HCT116 (cell line): ENCODE measurements around the gene CCDC137.

Source experiments
- CBX3 ChIP-seq: IDR thresholded peaks from 2 replicates; pipeline ENCODE4 v1.6.1; 2012; ENCODE audit warnings: low read depth
- EGR1 ChIP-seq: IDR thresholded peaks from 2 replicates; pipeline ENCODE4 v1.6.1; 2012; ENCODE audit warnings: low read depth
- EZH2 ChIP-seq: fragments of 200-600 bp; sonication (generic); IDR thresholded peaks from 2 replicates; pipeline ENCODE4 v1.6.1; 2017; ENCODE audit warnings: antibody characterized with exemption, mixed run types
- EZH2phosphoT487 ChIP-seq: fragments of 200-600 bp; IDR thresholded peaks from 2 replicates; pipeline ENCODE4 v1.6.1; 2018; ENCODE audit warnings: antibody characterized with exemption, borderline replicate concordance
- POLR2A ChIP-seq: IDR thresholded peaks from 2 replicates; pipeline ENCODE4 v1.7.0; 2011; ENCODE audit warnings: borderline replicate concordance; ENCODE audit not compliant: insufficient read depth, insufficient read length; ENCODE audit errors: extremely low read depth
- RAD21 ChIP-seq: IDR thresholded peaks from 2 replicates; pipeline ENCODE4 v1.6.1; 2012; ENCODE audit warnings: low read depth, mild to moderate bottlenecking
- SP1 ChIP-seq: IDR thresholded peaks from 2 replicates; pipeline ENCODE4 v1.6.1; 2012; ENCODE audit warnings: low read depth
- TCF7L2 ChIP-seq: IDR thresholded peaks from 2 replicates; pipeline ENCODE4 v1.7.0; 2011; ENCODE audit warnings: borderline replicate concordance, inconsistent platforms; ENCODE audit not compliant: insufficient read depth, insufficient read length; ENCODE audit errors: extremely low read depth
- TF ChIP-seq, protein P1 (sequence below), 3 experiments: fragments of 200-600 bp in 1 of 3; sonication (generic) in 1 of 3; IDR thresholded peaks in 2 of 3; conservative IDR thresholded peaks in 1 of 3; 2 replicates each; pipeline ENCODE4 v1.5.1; 2012 to 2017; ENCODE audit warnings: low read depth in 2 of 3, low read length in 2 of 3, antibody characterized with exemption in 1 of 3, borderline replicate concordance in 1 of 3, control low read depth in 1 of 3, mild to moderate bottlenecking in 1 of 3, mixed read lengths in 1 of 3, mixed run types in 1 of 3, moderate library complexity in 1 of 3; ENCODE audit not compliant: insufficient read depth in 1 of 3
- TF ChIP-seq, protein P2 (sequence below): IDR thresholded peaks from 2 replicates; pipeline ENCODE4 v1.6.1; 2012; ENCODE audit warnings: low read depth

DNA sequence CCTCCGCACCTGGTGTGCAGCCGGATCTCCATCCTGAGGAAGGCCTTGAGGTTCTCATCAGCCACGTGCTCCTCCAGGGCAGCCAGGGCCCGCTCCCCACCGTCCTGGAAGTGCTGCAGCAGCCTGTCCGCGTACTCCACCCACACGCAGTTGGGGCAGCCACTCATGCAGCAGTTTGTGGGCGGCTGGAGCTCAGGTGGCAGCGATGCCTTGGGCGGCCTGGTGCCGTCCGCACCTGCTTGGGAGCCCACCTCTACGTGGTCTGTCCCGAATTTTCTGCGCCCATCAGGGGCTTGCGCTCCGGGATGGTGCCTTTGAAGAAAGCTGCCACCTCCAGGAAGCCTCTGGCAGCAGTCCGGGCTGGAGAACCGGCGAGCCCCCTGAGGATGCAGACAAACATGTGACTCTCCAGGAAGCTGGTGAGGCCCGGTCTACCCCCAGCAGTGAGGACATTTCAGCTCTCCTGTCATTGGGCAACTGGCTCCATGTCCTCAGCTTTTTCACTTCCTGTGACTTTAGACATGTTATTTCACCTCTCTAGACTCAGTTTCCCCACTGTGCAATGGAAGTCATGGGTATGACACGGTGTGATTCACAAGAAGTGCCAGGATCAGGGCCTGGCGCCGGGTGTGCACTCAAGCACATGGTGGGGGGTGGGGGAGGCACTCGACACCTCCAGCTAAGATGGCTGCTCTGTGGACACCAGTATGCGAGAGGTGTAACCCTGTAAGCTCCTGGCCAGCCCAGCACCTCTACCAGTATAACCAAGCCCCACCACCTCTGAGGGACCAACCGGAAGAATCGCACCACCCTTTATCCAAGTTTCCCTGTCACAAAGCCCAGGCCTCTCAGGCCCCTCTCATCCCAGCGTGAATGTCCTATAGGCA lies 1.1 kb upstream of the CCDC137 start:
- no peak for TF ChIP-seq RAD21
- TF ChIP-seq, protein P1, sequence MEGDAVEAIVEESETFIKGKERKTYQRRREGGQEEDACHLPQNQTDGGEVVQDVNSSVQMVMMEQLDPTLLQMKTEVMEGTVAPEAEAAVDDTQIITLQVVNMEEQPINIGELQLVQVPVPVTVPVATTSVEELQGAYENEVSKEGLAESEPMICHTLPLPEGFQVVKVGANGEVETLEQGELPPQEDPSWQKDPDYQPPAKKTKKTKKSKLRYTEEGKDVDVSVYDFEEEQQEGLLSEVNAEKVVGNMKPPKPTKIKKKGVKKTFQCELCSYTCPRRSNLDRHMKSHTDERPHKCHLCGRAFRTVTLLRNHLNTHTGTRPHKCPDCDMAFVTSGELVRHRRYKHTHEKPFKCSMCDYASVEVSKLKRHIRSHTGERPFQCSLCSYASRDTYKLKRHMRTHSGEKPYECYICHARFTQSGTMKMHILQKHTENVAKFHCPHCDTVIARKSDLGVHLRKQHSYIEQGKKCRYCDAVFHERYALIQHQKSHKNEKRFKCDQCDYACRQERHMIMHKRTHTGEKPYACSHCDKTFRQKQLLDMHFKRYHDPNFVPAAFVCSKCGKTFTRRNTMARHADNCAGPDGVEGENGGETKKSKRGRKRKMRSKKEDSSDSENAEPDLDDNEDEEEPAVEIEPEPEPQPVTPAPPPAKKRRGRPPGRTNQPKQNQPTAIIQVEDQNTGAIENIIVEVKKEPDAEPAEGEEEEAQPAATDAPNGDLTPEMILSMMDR (IDR thresholded peaks at IDR 0.05 in 2 of 3, conservative IDR thresholded peaks at IDR 0.05 in 1 of 3; ENCODE audit: borderline replicate concordance in 1 of 3, insufficient read depth in 1 of 3, low read depth in 2 of 3, low read length in 2 of 3), result no peak
- no peak for TF ChIP-seq EGR1
- TF ChIP-seq EZH2, result no peak
- TF ChIP-seq SP1, result no peak
- TF ChIP-seq EZH2phosphoT487, result no peak
- peak; percentile 48 for TF ChIP-seq POLR2A
- TF ChIP-seq, protein P2, sequence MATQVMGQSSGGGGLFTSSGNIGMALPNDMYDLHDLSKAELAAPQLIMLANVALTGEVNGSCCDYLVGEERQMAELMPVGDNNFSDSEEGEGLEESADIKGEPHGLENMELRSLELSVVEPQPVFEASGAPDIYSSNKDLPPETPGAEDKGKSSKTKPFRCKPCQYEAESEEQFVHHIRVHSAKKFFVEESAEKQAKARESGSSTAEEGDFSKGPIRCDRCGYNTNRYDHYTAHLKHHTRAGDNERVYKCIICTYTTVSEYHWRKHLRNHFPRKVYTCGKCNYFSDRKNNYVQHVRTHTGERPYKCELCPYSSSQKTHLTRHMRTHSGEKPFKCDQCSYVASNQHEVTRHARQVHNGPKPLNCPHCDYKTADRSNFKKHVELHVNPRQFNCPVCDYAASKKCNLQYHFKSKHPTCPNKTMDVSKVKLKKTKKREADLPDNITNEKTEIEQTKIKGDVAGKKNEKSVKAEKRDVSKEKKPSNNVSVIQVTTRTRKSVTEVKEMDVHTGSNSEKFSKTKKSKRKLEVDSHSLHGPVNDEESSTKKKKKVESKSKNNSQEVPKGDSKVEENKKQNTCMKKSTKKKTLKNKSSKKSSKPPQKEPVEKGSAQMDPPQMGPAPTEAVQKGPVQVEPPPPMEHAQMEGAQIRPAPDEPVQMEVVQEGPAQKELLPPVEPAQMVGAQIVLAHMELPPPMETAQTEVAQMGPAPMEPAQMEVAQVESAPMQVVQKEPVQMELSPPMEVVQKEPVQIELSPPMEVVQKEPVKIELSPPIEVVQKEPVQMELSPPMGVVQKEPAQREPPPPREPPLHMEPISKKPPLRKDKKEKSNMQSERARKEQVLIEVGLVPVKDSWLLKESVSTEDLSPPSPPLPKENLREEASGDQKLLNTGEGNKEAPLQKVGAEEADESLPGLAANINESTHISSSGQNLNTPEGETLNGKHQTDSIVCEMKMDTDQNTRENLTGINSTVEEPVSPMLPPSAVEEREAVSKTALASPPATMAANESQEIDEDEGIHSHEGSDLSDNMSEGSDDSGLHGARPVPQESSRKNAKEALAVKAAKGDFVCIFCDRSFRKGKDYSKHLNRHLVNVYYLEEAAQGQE, result no peak
- no peak for TF ChIP-seq TCF7L2
- TF ChIP-seq CBX3, result peak; percentile 95
